Gastrocnemius medialis (tissue), 4 donors: ENCODE results near the gene RIGI. TPM values are rescaled to one million over a fixed set of nuclear protein-coding genes. Genes with fewer than 3 reads are reported as not detected.

ENCODE experiments used
- ATAC-seq, 2 donors: fragments of 150-250 bp; one replicate each; pipeline ENCODE4 v1.9.1; 2016
- DNase-seq, 2 donors: peaks; one replicate each; pipeline ENCODE4 v3.0.0-alpha.2; 2019
- H3K27ac ChIP-seq, 4 donors: fragments of 200-600 bp; sonication (generic); 1 replicate in 1 of 4; 2 replicates in 3 of 4; pipeline ENCODE4 v1.5.1; 2016 to 2018; ENCODE audit warnings: mild to moderate bottlenecking in 2 of 4, moderate library complexity in 1 of 4
- H3K27me3 ChIP-seq, 3 donors: fragments of 200-600 bp; sonication (generic) in 2 of 3; 1 replicate in 1 of 3; 2 replicates in 2 of 3; pipeline versions ENCODE4 v1.5.1 to v1.6.0; 2016 to 2019; ENCODE audit warnings: mild to moderate bottlenecking in 1 of 3, moderate library complexity in 1 of 3
- H3K36me3 ChIP-seq, 2 donors: fragments of 200-600 bp; sonication (generic) in 1 of 2; one replicate each; pipeline ENCODE4 v1.5.1; 2017 to 2018
- H3K4me1 ChIP-seq, 2 donors: fragments of 200-600 bp; sonication (generic) in 1 of 2; one replicate each; pipeline ENCODE4 v1.5.1; 2016 to 2017; ENCODE audit warnings: mild to moderate bottlenecking in 2 of 2
- H3K4me3 ChIP-seq, 4 donors: fragments of 200-600 bp; sonication (generic) in 3 of 4; 1 replicate in 1 of 4; 2 replicates in 3 of 4; pipeline ENCODE4 v1.5.1; 2016 to 2019; ENCODE audit warnings: mild to moderate bottlenecking in 2 of 4
- H3K9me3 ChIP-seq, 3 donors: fragments of 200-600 bp; sonication (generic) in 2 of 3; 1 replicate in 1 of 3; 2 replicates in 2 of 3; pipeline ENCODE4 v1.5.1; 2016 to 2019
- CTCF ChIP-seq, 5 experiments: fragments of 450-650 bp in 3 of 5; fragments of 200-600 bp in 2 of 5; sonication (generic) in 2 of 5; IDR thresholded peaks in 4 of 5; conservative IDR thresholded peaks in 1 of 5; 1 replicate in 4 of 5; 2 replicates in 1 of 5; pipeline ENCODE4 v1.5.1; 2016 to 2019; ENCODE audit warnings: antibody characterized with exemption in 5 of 5, mild to moderate bottlenecking in 3 of 5, moderate library complexity in 3 of 5
- POLR2A ChIP-seq, 2 donors: fragments of 450-650 bp; IDR thresholded peaks; one replicate each; pipeline ENCODE4 v1.6.1; 2017; ENCODE audit warnings: antibody characterized with exemption in 2 of 2, mild to moderate bottlenecking in 2 of 2, moderate library complexity in 2 of 2
- in situ Hi-C, 4 donors: fragments of 200-750 bp; cut with MboI; loops; one replicate each; pipeline versions ENCODE4 v1.15.0 to v1.8.0; 2017; ENCODE audit warnings: low sequenced_read_pairs in 4 of 4
- intact Hi-C: fragments of 100-400 bp; cut with DNase I; formaldehyde crosslinking; loops from one replicate; pipeline ENCODE4 v1.15.1; 2023; ENCODE audit warnings: low total_unique reads
- total RNA-seq, 4 donors: library from RNA; depleted of rRNA; stranded (reverse); fragments of >200 nt; gene quantifications; one replicate each; pipeline versions ENCODE4 v1.1.0 to v1.2.3, GENCODE V29; 2016

RIGI gene
- total RNA-seq, result 1 to 10 TPM; 1.6 to 3.3 (median 2.8) TPM

GRCh38 chr9:32526041-32526706, at the start of gene RIGI:
TSS of gene RIGI (minus strand) at chr9:32526196. CDS start at chr9:32526166, 30 bp downstream.
- Histone ChIP-seq H3K27ac (peak within 1 kb of the TSS; percentile 79 to 84 (median 82)), H3K27me3 (no peaks in the 10 kb centered on the region), H3K36me3 (no peaks in the 10 kb centered on the region), H3K9me3 (no peaks in the 10 kb centered on the region), H3K4me3 (peak within 1 kb of the TSS; percentile 70 to 79 (median 74)), H3K4me1 (peaks cover 31% of the 10 kb centered on the region in 2 donors)
- TF ChIP-seq POLR2A (IDR thresholded peaks at IDR 0.05), result peak; percentile 34 to 71
- peak; percentile 17 to 58 (median 43) for TF ChIP-seq CTCF (IDR thresholded peaks at IDR 0.05 in 4 of 5, conservative IDR thresholded peaks at IDR 0.05 in 1 of 5)
- peak; percentile 75 to 83 for DNase-seq
- in situ Hi-C loops, result no loop called here
- intact Hi-C loops, result loop anchor here (1.0 to 2.0 kb wide), 3 partner anchors 25 to 147 kb away; partner anchors contain the start of gene NDUFB6
- peak; percentile 92 to 94 for ATAC-seq

GRCh38 chr9:32574858-32575257, 48.9 kb upstream of the RIGI start:
- intact Hi-C loops, result no loop called here
- TF ChIP-seq CTCF (IDR thresholded peaks at IDR 0.05 in 4 of 5, conservative IDR thresholded peaks at IDR 0.05 in 1 of 5) (no peak), POLR2A (IDR thresholded peaks at IDR 0.05) (no peak)
- no peaks in the 10 kb centered on the region for H3K9me3 ChIP-seq
- H3K27me3 ChIP-seq, result no peaks in the 10 kb centered on the region
- ATAC-seq, result no peak
- in situ Hi-C loops, result loop anchor here (5.0 kb wide), 3 partner anchors 193 to 427 kb away; partner anchors contain the start of genes ACO1 (in 3 of the 4) and APTX (in 1 of the 4)
- DNase-seq, result no peak
- H3K4me3 ChIP-seq, result no peak overlapping the region
- H3K36me3 ChIP-seq, result no peaks in the 10 kb centered on the region
- no peak overlapping the region for H3K27ac ChIP-seq
- H3K4me1 ChIP-seq, result peaks cover 13 to 16% of the 10 kb centered on the region in 2 donors

- DNase-seq, result no peak
- H3K9me3 ChIP-seq, result no peaks in the 10 kb centered on the region
- no peaks in the 10 kb centered on the region for H3K27me3 ChIP-seq
- in situ Hi-C loops, result loop anchor here in 1 of 4 donors (5.0 kb wide), 1 partner anchor 428 kb away; the partner anchor contains the start of gene APTX
- no peak for TF ChIP-seq CTCF (IDR thresholded peaks at IDR 0.05 in 4 of 5, conservative IDR thresholded peaks at IDR 0.05 in 1 of 5)
- no peak for TF ChIP-seq POLR2A (IDR thresholded peaks at IDR 0.05)
- peaks cover 13 to 16% of the 10 kb centered on the region in 2 donors for H3K4me1 ChIP-seq
- peak overlapping the region in 3 of 4 donors; percentile 82 to 96 (median 89) for H3K4me3 ChIP-seq
- no peak for ATAC-seq
- intact Hi-C loops, result loop anchor here (1.0 to 2.0 kb wide), 5 partner anchors 22 to 427 kb away; partner anchors contain the start of genes APTX, RIGI, SMIM27 and TOPORS
- H3K36me3 ChIP-seq, result no peaks in the 10 kb centered on the region
- H3K27ac ChIP-seq, result peak overlapping the region; percentile 86 to 95 (median 87)
Observed at GRCh38 chr9:32573821-32574220, 47.8 kb upstream of the RIGI start.

GRCh38 chr9:32572900-32573523, 47.0 kb upstream of the RIGI start, which contains the start of gene NDUFB6:
TSS of gene NDUFB6 (minus strand) at chr9:32573159. CDS start at chr9:32573060, 99 bp downstream.
- peak; percentile 83 to 89 for DNase-seq
- Histone ChIP-seq H3K27me3 (no peaks in the 10 kb centered on the region), H3K9me3 (no peaks in the 10 kb centered on the region), H3K4me3 (peak within 1 kb of the TSS; percentile 75 to 96 (median 86)), H3K4me1 (peaks cover 13 to 16% of the 10 kb centered on the region in 2 donors), H3K27ac (peak within 1 kb of the TSS; percentile 86 to 95 (median 87)), H3K36me3 (no peaks in the 10 kb centered on the region)
- in situ Hi-C loops, result loop anchor here in 1 of 4 donors (5.0 kb wide), 1 partner anchor 429 kb away; the partner anchor contains the start of gene APTX
- no peak for TF ChIP-seq CTCF (IDR thresholded peaks at IDR 0.05 in 4 of 5, conservative IDR thresholded peaks at IDR 0.05 in 1 of 5)
- TF ChIP-seq POLR2A (IDR thresholded peaks at IDR 0.05), result peak; percentile 58 to 59
- peak; percentile 96 to 97 for ATAC-seq
- intact Hi-C loops, result loop anchor here (1.0 to 2.0 kb wide), 5 partner anchors 21 to 428 kb away; partner anchors contain the start of genes APTX, RIGI, SMIM27 and TOPORS
